SHP77 (cell line): ENCODE data around the gene ID4.

Source experiments
- DNase-seq, 2 experiments: peaks; one replicate each; lab custom pipeline; 2025; lab: John Stamatoyannopoulos, UW

The ID4 gene

GRCh38 chr6:19860235-19860877 is 23.2 kb downstream of the ID4 start:
- DNase-seq: no peak

GRCh38 chr6:19864285-19864684 is 27.1 kb downstream of the ID4 start:
- DNase-seq: no peak

- DNase-seq: no peak
Measured at GRCh38 chr6:19865178-19865577, 28.0 kb downstream of the ID4 start.

GRCh38 chr6:19866173-19866984 is 29.2 kb downstream of the ID4 start:
- no peak for DNase-seq

GRCh38 chr6:19866985-19867627 is 29.9 kb downstream of the ID4 start:
- no peak for DNase-seq

GRCh38 chr6:19869464-19869863 is 32.3 kb downstream of the ID4 start:
- DNase-seq: no peak

GRCh38 chr6:19870322-19870721 is 33.2 kb downstream of the ID4 start:
- DNase-seq: no peak

- no peak for DNase-seq
Measured at GRCh38 chr6:19873031-19873430, 35.9 kb downstream of the ID4 start.

- no peak for DNase-seq
Measured at GRCh38 chr6:19876672-19877071, 39.5 kb downstream of the ID4 start.

- peak in 1 of 2 experiments; percentile 20 for DNase-seq
Measured at GRCh38 chr6:19879663-19880062, 42.5 kb downstream of the ID4 start.

GRCh38 chr6:19880066-19880465 is 42.9 kb downstream of the ID4 start:
- DNase-seq: no peak

GRCh38 chr6:19891451-19891850 is 54.3 kb downstream of the ID4 start:
- DNase-seq: no peak
